Smooth muscle cell of the brain vasculature (primary cell): ENCODE results near the gene INO80C.

ENCODE experiments used
- DNase-seq: peaks from one replicate; pipeline ENCODE4 v3.0.0-alpha.2; 2012; ENCODE audit warnings: low read depth, low spot score

Gene INO80C

DNA sequence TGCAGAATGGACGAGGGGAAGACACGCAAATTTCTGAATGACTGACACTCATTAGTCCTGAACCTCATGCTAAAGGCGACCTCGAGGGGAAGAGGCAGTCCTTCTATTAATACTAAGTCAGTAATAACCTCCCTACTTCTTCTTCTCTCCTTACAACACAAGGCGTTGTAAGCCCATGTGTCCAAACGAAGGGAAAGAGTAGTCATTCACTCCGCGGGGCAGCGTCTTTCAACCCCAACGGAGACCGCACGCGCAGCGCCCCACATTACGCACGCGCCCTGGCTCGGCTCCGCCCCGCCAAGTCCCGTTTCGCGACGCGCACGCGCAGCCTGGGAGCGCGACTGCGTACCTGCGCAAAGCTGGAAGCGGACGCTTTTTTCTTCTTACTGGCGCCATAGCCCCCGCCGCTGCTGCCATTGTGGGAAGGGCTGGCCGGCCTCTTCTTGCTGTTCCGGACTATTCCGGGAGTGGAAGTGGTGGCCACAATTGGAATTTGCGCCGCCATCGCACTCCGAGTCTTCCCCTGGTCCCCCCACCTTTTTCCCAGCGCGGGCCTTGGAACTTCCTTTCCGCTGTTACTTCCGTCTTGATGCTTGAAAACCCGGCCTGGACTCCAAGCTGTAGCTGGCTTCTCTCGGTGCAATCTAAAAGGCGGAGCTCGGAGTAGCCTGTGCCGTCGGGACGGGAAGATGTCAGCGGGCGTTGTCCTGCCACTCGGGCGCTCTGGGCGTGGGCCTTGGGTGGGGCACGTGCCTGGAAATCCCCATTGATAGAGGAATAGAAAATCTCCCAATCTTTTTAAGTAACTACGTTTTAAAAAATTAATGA lies at the start of gene INO80C:
Gene INO80C (minus strand): TSS at position 591 of the 828 bp plus-strand sequence. CDS start 86 bp downstream, at position 505.
- peak; percentile 83 for DNase-seq

DNA sequence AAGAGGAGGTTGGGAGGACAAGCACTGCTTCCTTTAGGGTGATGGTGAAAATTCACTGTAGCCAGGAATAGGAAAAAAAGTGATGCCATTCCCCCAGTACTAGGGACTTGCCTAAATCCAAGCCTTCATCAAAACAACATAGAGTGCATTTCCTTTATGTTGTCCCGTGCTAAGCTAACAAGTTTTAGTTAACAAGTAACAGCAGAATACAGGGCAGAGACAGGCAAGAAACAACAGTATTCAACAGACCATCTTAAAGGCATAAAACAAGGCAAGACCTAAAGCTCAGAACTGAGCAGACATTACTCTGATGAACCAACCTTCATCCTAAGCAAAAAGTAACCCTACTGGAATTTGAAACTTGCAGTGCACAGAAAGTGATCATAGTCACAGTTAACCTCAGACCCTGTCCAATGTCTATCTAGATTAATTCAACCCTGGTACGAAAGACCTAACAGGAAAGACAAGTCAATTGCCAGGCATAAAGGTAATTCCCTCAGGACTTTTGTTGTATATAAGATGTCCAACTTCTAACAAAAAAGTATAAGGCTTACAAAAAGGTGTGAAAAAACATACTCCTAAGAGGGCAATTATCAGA lies 49.3 kb upstream of the INO80C start:
- no peak for DNase-seq

DNA sequence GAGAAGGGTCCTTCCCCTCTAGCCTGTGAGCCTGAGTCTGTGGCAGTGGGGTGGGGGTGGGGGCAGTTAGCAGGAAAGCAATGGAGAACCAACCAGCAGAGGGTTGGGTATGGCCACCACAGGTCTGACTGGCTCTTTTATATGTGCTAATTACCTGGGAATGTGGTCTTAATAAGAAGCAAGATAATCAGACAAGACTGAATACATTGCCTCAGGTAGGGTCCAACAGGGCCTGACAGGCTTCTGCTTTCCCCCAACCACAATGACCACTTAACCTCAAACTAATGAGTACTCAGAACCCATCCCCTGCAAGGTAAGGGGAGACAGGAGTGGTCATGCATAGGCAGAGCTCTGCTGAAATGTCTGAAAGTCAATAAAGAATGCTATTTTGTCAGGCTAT lies 44.6 kb upstream of the INO80C start:
- no peak for DNase-seq

DNA sequence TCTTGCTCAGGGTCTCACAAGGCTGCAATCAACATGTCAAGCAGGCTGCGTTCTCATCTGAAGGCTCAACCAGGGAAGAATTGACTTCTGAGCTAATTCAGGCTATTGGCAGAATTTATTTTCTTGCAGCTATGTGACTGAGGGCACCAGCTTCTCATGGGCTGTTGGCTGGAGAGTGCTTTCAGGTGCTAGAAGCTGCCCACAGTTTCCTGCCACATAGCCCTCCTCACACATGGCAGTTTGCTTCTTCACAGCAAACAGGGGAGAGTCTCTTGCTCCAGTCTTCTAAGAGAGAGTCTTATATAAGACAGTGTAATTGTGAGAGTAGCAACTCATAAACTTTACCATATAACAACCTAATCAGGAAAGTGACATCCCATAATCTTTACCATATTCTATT lies 37.5 kb upstream of the INO80C start:
- no peak for DNase-seq

- no peak for DNase-seq
Measured at GRCh38 chr18:35533916-35534405, 36.2 kb upstream of the INO80C start.

DNA sequence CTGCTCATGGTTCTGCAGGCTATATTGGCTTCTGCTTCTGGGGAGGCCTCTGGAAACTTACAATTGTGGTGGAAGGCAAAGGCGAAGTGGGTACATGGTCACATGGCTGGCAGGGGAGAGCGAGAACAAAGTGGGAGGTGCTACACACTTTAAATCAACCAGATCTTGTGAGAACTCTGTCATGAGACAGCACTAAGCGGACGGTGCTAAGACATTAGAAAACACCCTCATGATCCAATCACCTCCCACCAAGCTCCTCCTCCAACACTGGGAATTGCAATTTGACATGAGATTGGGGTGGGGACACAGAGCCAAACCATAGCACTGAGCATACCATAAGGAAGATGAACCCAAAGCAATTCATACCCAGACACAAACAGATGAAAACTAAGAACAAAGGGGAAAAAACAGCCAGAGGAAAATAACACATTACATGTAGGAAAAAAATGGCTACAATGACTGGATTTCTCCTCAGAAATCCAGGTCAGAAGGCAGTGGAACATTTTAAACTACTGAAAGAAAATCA lies 31.1 kb upstream of the INO80C start:
- no peak for DNase-seq

- DNase-seq, result no peak
Measured at GRCh38 chr18:35526495-35527059, 28.8 kb upstream of the INO80C start.

DNA sequence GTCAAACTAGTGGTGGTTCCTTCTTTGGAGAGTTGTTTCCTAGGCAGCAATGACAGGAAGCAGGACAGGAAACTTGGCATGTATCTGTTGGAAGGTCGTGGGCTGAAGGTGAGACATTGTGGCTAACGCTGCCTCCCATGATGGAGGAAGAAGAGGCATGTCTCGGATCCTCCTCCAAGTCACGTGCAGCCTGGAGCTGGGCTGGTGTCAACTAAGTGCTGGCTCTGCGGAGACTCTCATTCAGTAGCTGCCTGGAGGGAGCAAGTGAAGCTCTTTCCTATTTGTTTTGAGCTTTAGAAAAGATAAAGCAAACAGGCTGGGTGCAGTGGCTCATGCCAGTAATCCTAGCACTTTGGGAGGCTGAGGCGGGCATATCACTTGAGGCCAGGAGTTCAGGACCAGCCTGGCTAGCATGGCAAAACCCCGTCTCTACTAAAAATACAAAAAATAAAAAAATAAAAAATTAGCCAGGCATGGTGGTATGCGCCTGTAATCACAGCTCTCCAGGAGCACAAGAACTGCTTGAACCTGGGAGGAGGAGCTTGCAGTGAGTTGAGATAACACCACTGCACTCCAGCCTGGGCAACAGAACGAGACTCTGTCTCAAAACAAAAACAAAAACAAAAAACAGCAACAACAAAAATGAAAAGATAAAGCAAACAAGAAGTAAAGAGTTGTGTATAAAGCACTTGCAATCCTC lies 28.2 kb upstream of the INO80C start:
- no peak for DNase-seq

DNA sequence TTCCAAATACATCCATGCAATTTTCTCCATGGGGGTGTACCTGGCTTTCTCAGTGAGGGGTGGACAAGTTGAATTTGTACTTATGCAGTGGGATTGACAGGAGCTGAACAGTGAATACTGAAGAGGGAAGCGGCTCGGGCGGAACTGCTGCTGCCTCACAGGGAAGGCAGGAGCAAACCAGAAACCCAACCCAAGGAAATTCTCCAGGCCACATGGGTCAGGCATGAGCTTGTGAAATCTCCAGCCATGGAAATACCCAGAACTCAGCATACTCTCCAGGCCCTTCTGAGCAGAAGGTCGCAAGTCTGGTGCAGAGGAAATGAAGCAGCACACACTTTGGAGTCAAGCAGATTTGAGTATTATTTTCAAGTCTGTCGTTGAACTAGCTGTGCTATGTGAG lies 26.5 kb upstream of the INO80C start:
- no peak for DNase-seq

DNA sequence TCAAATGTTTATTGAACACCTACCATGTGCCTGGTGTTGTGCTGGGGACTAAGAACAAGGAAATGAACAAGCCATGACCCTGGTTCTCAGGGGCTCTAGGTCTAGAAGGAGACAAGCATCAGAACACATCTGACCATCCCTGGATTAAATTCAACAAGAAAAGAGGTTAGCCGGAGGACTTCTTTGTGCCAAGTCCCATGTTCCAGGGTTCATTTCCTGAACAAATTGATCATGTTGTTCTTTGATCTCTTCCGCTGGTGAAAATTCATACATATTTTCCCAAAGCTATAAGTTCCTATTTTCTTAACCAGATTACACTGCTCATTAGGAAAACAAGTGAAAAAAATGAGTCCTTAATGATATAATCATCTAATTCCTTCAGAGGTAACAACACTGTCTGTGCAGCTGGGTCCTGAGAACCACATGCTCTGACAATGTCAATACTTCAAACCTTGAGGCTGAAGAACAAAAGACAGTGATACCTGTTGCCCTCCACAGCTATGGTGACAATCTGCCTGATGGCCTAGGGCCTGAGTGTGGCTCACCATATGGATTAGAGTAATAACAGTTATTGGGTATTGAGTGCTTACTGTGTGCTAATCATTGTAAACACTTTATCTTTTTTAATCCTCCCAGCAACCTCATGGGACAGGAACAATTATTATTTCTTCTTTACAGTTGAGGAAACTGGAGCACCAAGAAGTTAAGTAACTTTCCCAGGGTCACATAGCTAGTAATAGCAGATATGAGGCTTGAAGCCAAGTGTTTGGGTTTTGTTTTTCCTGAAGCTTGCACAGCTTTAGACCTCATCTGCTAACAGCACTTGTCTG lies 24.6 kb upstream of the INO80C start:
- DNase-seq, result no peak

- no peak for DNase-seq
Measured at GRCh38 chr18:35521133-35521532, 23.4 kb upstream of the INO80C start.

DNA sequence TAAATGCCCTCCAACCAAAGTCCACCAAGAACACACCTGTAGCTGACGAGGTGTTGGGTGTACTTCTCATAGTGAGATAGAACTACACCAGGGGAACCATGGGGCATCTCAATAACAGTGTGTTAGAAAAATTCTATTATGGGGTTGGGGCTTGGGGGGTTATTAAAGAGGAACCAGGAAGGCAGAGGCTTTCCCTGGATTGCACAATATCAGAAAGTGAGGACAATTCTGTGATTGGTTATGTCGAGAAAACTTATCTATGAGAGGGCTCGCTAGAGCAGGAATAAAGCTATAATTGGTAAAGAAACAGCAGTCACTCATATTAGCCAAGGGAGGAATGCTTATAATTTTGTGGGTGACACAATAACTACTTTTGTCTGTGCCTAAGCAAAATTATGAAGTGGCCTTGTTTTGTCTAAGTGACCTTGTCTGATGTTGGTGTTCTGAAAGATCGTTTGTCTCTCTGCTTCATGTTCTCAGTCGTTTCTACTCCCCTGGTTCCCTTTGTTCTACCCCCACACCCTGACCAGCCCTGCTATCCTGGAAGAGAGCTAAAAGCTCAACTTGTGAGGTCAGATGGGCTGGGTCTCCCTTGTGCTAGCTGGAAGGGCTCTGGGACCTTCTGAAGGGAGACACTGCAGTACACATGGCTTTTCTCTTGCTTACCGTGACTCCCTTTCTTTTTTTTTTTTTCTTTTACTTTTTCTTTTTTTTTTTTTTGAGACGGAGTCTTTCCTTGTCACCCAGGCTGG lies 21.6 kb upstream of the INO80C start:
- no peak for DNase-seq

- DNase-seq, result no peak
Measured at GRCh38 chr18:35517715-35518114, 20.0 kb upstream of the INO80C start.

GRCh38 chr18:35516789-35517188 lies 19.0 kb upstream of the INO80C start:
- no peak for DNase-seq

- no peak for DNase-seq
Measured at GRCh38 chr18:35516351-35516750, 18.6 kb upstream of the INO80C start.

DNA sequence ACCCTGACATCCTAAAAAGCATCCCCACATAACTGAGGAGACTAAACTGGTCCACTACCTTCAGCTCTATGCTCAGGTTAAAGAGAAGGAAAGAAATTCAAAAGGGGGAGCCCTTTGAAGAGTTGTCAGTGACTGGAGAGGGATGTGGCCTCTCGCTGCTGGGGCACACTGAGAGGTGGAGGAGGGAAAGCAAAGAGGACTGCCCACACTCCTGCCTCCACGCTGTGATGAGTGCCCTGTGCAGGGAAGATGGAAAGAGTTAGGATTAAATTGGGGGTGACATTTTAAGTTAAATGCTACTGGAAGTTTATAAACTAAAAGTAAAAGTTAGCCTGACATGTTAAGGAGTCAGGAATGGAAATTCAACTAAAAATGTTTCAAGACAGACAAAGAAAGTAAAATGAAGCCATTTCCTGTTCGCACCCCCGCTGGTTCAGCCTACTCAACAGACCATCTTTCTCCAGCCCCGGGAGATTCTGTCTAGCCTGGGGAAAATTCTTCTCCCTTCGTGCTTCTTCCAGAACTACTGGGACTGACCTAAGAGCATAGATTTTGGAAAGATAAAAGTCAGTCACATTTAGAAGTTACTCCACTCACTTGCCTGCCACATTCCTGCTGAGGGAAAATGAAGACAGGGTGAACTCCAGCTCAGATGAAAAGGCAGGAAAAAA lies 17.8 kb upstream of the INO80C start:
- no peak for DNase-seq

GRCh38 chr18:35514752-35515459 lies 17.1 kb upstream of the INO80C start:
- no peak for DNase-seq

GRCh38 chr18:35514283-35514682 lies 16.5 kb upstream of the INO80C start:
- DNase-seq, result no peak
